ENCODE data around the gene PTPN14.

Gene PTPN14

DNA sequence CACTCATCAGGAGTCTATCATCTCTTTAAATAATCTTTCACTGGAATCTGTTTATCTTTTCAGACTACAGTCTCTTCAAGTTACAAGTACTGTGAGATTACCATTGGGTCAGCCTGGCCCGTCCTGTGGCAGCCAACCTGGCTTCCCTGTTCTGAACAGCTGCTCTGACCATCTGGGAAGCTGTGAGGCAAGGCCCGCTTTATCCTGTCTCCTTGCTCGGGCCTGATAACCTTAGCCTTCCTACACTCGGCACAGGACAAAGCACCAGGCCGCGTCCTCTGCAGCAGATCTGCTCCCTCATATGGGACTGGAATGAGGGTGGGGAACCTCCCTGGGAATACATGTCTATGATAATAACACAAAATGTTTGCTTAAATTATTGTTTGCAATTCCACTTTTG lies 113.3 kb downstream of the PTPN14 start:
- Histone ChIP-seq H3K27ac (replicated peaks) (no peak overlapping the region), H3K27me3 (ENCODE audit: insufficient read depth, poor library complexity, severe bottlenecking) (no peaks in the 10 kb centered on the region), H3K4me3 (replicated peaks; ENCODE audit: insufficient read depth, low read length) (no peak overlapping the region)
- DNase-seq (ENCODE audit: low read depth in 1 of 2, low spot score in 1 of 2): no peak
- TF ChIP-seq POLR2AphosphoS5 (IDR thresholded peaks at IDR 0.05; ENCODE audit: low read depth) (no peak), GABPA (IDR thresholded peaks at IDR 0.05; ENCODE audit: low read depth) (no peak), SPI1 (IDR thresholded peaks at IDR 0.05; ENCODE audit: borderline replicate concordance, low read depth) (no peak)
- TF ChIP-seq, protein P1, sequence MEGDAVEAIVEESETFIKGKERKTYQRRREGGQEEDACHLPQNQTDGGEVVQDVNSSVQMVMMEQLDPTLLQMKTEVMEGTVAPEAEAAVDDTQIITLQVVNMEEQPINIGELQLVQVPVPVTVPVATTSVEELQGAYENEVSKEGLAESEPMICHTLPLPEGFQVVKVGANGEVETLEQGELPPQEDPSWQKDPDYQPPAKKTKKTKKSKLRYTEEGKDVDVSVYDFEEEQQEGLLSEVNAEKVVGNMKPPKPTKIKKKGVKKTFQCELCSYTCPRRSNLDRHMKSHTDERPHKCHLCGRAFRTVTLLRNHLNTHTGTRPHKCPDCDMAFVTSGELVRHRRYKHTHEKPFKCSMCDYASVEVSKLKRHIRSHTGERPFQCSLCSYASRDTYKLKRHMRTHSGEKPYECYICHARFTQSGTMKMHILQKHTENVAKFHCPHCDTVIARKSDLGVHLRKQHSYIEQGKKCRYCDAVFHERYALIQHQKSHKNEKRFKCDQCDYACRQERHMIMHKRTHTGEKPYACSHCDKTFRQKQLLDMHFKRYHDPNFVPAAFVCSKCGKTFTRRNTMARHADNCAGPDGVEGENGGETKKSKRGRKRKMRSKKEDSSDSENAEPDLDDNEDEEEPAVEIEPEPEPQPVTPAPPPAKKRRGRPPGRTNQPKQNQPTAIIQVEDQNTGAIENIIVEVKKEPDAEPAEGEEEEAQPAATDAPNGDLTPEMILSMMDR (IDR thresholded peaks at IDR 0.05; ENCODE audit: insufficient read depth, low read length): no peak
- TF ChIP-seq, protein P2, sequence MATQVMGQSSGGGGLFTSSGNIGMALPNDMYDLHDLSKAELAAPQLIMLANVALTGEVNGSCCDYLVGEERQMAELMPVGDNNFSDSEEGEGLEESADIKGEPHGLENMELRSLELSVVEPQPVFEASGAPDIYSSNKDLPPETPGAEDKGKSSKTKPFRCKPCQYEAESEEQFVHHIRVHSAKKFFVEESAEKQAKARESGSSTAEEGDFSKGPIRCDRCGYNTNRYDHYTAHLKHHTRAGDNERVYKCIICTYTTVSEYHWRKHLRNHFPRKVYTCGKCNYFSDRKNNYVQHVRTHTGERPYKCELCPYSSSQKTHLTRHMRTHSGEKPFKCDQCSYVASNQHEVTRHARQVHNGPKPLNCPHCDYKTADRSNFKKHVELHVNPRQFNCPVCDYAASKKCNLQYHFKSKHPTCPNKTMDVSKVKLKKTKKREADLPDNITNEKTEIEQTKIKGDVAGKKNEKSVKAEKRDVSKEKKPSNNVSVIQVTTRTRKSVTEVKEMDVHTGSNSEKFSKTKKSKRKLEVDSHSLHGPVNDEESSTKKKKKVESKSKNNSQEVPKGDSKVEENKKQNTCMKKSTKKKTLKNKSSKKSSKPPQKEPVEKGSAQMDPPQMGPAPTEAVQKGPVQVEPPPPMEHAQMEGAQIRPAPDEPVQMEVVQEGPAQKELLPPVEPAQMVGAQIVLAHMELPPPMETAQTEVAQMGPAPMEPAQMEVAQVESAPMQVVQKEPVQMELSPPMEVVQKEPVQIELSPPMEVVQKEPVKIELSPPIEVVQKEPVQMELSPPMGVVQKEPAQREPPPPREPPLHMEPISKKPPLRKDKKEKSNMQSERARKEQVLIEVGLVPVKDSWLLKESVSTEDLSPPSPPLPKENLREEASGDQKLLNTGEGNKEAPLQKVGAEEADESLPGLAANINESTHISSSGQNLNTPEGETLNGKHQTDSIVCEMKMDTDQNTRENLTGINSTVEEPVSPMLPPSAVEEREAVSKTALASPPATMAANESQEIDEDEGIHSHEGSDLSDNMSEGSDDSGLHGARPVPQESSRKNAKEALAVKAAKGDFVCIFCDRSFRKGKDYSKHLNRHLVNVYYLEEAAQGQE (IDR thresholded peaks at IDR 0.05; ENCODE audit: insufficient replicate concordance, low read depth): no peak

DNA sequence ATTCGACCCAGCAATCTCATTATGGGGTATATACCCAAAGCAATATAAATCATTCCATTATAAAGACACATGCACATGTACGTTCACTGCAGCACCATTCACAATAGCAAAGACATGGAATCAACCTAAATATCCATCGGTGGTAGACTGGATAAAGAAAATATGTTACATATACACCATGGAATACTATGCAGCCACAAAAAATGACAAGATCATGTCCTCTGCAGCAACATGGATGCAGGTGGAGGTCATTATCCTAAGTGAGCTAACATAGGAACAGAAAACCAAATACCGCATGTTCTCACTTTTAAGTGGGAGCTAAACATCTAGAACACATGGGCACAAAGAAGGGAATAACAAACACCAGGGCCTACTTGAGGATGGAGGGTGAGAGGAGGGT lies 115.5 kb downstream of the PTPN14 start:
- no peak overlapping the region for H3K27ac ChIP-seq (replicated peaks)
- H3K27me3 ChIP-seq (ENCODE audit: insufficient read depth, poor library complexity, severe bottlenecking): no peaks in the 10 kb centered on the region
- H3K4me3 ChIP-seq (replicated peaks; ENCODE audit: insufficient read depth, low read length): no peak overlapping the region
- no peak for DNase-seq (ENCODE audit: low read depth in 1 of 2, low spot score in 1 of 2)
- TF ChIP-seq SPI1 (IDR thresholded peaks at IDR 0.05; ENCODE audit: borderline replicate concordance, low read depth): no peak
- TF ChIP-seq, protein P2 (IDR thresholded peaks at IDR 0.05; ENCODE audit: insufficient replicate concordance, low read depth): no peak
- TF ChIP-seq POLR2AphosphoS5 (IDR thresholded peaks at IDR 0.05; ENCODE audit: low read depth): no peak
- no peak for TF ChIP-seq GABPA (IDR thresholded peaks at IDR 0.05; ENCODE audit: low read depth)

DNA sequence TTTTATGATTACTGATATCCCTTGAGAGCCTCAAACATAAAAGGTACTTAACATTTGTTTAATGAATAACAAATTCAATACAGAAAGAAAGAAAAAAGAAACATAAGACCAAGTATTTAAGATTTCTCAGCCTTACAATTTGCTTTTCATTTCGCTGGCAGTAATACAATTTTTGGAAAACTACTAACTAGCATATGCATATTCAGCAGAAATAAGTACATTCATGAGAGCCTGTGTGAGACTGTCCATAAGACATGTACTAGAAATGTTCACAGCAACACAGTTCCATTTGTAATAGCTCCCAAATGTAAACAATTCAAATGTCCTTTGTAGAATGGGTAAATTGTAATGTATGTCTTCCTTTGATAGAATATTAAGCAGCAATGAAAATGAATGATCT lies 119.2 kb downstream of the PTPN14 start:
- no peak overlapping the region for H3K27ac ChIP-seq (replicated peaks)
- no peak for DNase-seq (ENCODE audit: low read depth in 1 of 2, low spot score in 1 of 2)
- no peak overlapping the region for H3K4me3 ChIP-seq (replicated peaks; ENCODE audit: insufficient read depth, low read length)
- TF ChIP-seq GABPA (IDR thresholded peaks at IDR 0.05; ENCODE audit: low read depth): no peak
- no peak for TF ChIP-seq SPI1 (IDR thresholded peaks at IDR 0.05; ENCODE audit: borderline replicate concordance, low read depth)
- TF ChIP-seq POLR2AphosphoS5 (IDR thresholded peaks at IDR 0.05; ENCODE audit: low read depth): no peak
- no peaks in the 10 kb centered on the region for H3K27me3 ChIP-seq (ENCODE audit: insufficient read depth, poor library complexity, severe bottlenecking)

DNA sequence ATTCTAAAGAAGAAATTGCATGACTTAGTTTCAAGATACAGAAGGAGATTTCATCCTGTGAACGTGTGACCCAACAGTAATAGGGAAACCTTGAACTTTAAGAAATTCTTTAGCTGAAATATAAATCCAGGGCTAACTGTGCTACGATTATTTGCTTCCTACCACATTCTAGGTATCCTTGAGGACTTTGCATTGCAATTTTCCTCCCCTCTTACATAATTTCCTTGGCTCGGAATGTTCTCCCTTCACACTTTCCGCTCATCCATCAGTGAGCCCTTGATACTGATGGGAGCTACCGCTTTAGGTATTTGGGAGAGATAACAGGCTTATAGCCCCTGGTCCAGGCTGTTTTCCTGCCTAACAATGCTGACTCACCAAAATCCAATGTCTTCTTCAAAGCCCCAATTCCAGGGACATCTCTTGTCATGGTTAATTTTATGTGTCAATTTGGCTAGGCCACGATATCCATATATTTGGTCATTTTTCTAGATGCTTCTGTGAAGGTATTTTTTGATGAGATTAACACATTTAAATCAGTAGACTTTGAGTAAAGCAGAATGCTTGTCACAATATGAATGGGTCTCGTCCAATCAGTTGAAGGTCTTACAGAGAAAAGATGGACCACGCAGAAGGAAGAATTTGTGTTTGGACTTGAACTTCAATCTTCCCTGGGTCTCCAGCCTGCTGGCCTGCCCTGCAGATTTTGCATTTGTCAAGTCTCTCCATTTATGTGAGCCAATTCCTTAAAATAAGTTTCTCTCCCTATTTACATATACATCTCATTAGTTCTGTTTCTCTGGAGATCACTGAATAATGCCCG lies 121.2 kb downstream of the PTPN14 start:
- DNase-seq (ENCODE audit: low read depth in 1 of 2, low spot score in 1 of 2): no peak
- Histone ChIP-seq H3K4me3 (replicated peaks; ENCODE audit: insufficient read depth, low read length) (no peak overlapping the region), H3K27ac (replicated peaks) (no peak overlapping the region), H3K27me3 (ENCODE audit: insufficient read depth, poor library complexity, severe bottlenecking) (no peaks in the 10 kb centered on the region)
- TF ChIP-seq SPI1 (IDR thresholded peaks at IDR 0.05; ENCODE audit: borderline replicate concordance, low read depth): no peak
- TF ChIP-seq, protein P2 (IDR thresholded peaks at IDR 0.05; ENCODE audit: insufficient replicate concordance, low read depth): no peak
- TF ChIP-seq GABPA (IDR thresholded peaks at IDR 0.05; ENCODE audit: low read depth): no peak
- TF ChIP-seq POLR2AphosphoS5 (IDR thresholded peaks at IDR 0.05; ENCODE audit: low read depth): no peak
- TF ChIP-seq, protein P1 (IDR thresholded peaks at IDR 0.05; ENCODE audit: insufficient read depth, low read length): no peak
